Measurements from ENCODE around the gene MED13L.

- TF ChIP-seq CTCF (IDR thresholded peaks at IDR 0.05) (no peak), EZH2 (IDR thresholded peaks at IDR 0.05; ENCODE audit: borderline replicate concordance, insufficient read depth, low read depth, low read length, poor library complexity, severe bottlenecking) (no peak)
Observed at GRCh38 chr12:116142936-116143898, 134.3 kb downstream of the MED13L start.

Data from B cell (primary cell).